DMS53 (cell line): ENCODE results near the gene ZBBX.
A peak's percentile ranks its signal among the peaks of the same experiment; 100 is the strongest.

ENCODE experiments used
- DNase-seq: peaks from one replicate; lab custom pipeline; 2025; lab: John Stamatoyannopoulos, UW

ZBBX gene

GRCh38 chr3:167318306-167318705, 61.8 kb downstream of the ZBBX start:
- no peak for DNase-seq

- no peak for DNase-seq
These were observed 73.8 kb downstream of the ZBBX start for GRCh38 chr3:167306319-167306718.

- no peak for DNase-seq
These were observed 74.7 kb downstream of the ZBBX start for GRCh38 chr3:167305340-167305890.

GRCh38 chr3:167304077-167304476, 76.0 kb downstream of the ZBBX start:
- peak; percentile 78 for DNase-seq

- DNase-seq = no peak
These were observed 77.4 kb downstream of the ZBBX start for GRCh38 chr3:167302678-167303077.

- no peak for DNase-seq
These were observed 79.9 kb downstream of the ZBBX start for GRCh38 chr3:167300207-167300606.

GRCh38 chr3:167289435-167289834, 90.7 kb downstream of the ZBBX start:
- DNase-seq = no peak

GRCh38 chr3:167288737-167289136, 91.4 kb downstream of the ZBBX start:
- no peak for DNase-seq

GRCh38 chr3:167287308-167287707, 92.8 kb downstream of the ZBBX start:
- DNase-seq = no peak

GRCh38 chr3:167274141-167274874, 105.8 kb downstream of the ZBBX start:
- no peak for DNase-seq

- no peak for DNase-seq
These were observed 127.1 kb downstream of the ZBBX start for GRCh38 chr3:167253037-167253436.

- DNase-seq = no peak
These were observed 128.4 kb downstream of the ZBBX start for GRCh38 chr3:167251678-167252077.

- no peak for DNase-seq
These were observed 133.8 kb downstream of the ZBBX start for GRCh38 chr3:167246252-167246651.

- DNase-seq = no peak
These were observed 138.8 kb downstream of the ZBBX start for GRCh38 chr3:167241048-167241845.

- DNase-seq = no peak
These were observed 152.0 kb downstream of the ZBBX start for GRCh38 chr3:167228135-167228534.

- no peak for DNase-seq
These were observed 154.3 kb downstream of the ZBBX start for GRCh38 chr3:167225821-167226220.

GRCh38 chr3:167209011-167209410, 171.1 kb downstream of the ZBBX start:
- peak; percentile 49 for DNase-seq

GRCh38 chr3:167203062-167203461, 177.0 kb downstream of the ZBBX start:
- DNase-seq = peak; percentile 2

- no peak for DNase-seq
These were observed 181.0 kb downstream of the ZBBX start for GRCh38 chr3:167198949-167199600.
